ENCODE results near the gene SLC25A19. TPM values are rescaled to one million over a fixed set of nuclear protein-coding genes. Genes with fewer than 3 reads are reported as not detected.

Gene SLC25A19
- total and polyA plus RNA-seq, 2 of the 8 experiments (the other 6 are each of a cell fraction or from before 2014, with no cell fraction given) = 28.6 to 32.6 TPM

GRCh38 chr17:75325827-75326225, 36.6 kb upstream of the SLC25A19 start:
- H2BK120ac ChIP-seq (replicated peaks; ENCODE audit: low read depth, low read length) = no peak overlapping the region
- H2AFZ ChIP-seq (ENCODE audit: low read length) = no peak overlapping the region
- no peak overlapping the region for H3K23ac ChIP-seq (ENCODE audit: insufficient read length)
- WGBS, 2 experiments (ENCODE audit: extremely low coverage in 1 of 2, insufficient coverage in 1 of 2, insufficient read length in 1 of 2, insufficient replicate concordance in 2 of 2, low coverage in 1 of 2, low lambda C conversion rate in 2 of 2, missing lambda C conversion rate in 1 of 2) = 93% methylated on average over 7 of the region's 7 CpGs; no CpG with 5 or more reads in 1 of the 2 experiments
- CTCF ChIA-PET (ENCODE audit: partially characterized antibody) = interaction anchor here (0.7 to 9.6 kb wide), 15 partner anchors 9 to 87 kb away, joined by 3 to 97 read pairs (median 5); partner anchors contain the start of genes GRB2, MRPS7 and SLC25A19
- H3K79me2 ChIP-seq (ENCODE audit: control insufficient read depth in 1 of 2, insufficient read depth in 2 of 2, low read length in 2 of 2) = peaks cover 0 to 3% of the 10 kb centered on the region in 2 experiments; a peak in 1 of 4 replicates
- peaks cover 2 to 5% of the 10 kb centered on the region in 2 experiments for H4K20me1 ChIP-seq (replicated peaks in 1 of 2; ENCODE audit: control insufficient read depth in 1 of 2, insufficient read depth in 2 of 2, low read length in 2 of 2)
- no peaks in the 10 kb centered on the region for H3K27me3 ChIP-seq (replicated peaks in 1 of 4; ENCODE audit: control insufficient read depth in 3 of 4, extremely low read depth in 1 of 4, insufficient read depth in 3 of 4, low read length in 3 of 4)
- no peak overlapping the region for H3K27ac ChIP-seq (ENCODE audit: low read depth, low read length)
- FAIRE-seq (no peak), DNase-seq (ENCODE audit: low read depth in 1 of 2, low spot score in 2 of 2) (no peak)
- no peaks in the 10 kb centered on the region for H3K23me2 ChIP-seq (ENCODE audit: low read depth, low read length)
- no peak overlapping the region for H3K4me3 ChIP-seq (ENCODE audit: extremely low read depth in 1 of 4, insufficient read depth in 2 of 4, low read depth in 3 of 4, low read length in 4 of 4)
- no peak overlapping the region; the same call in 1 of the 2 replicates for H3K18ac ChIP-seq (ENCODE audit: extremely low read depth, low read length)
- no peak overlapping the region for H3K56ac ChIP-seq (replicated peaks; ENCODE audit: insufficient read length, low read depth, low read length)
- no peaks in the 10 kb centered on the region for H3K9me3 ChIP-seq (ENCODE audit: insufficient read depth in 2 of 2, low read depth in 1 of 2, low read length in 1 of 2)
- H2BK12ac ChIP-seq (ENCODE audit: low read depth, low read length) = no peak overlapping the region
- no peak overlapping the region for H2BK20ac ChIP-seq (ENCODE audit: low read length)
- H3K4me2 ChIP-seq (ENCODE audit: insufficient read depth in 1 of 2, low read depth in 2 of 2, low read length in 2 of 2) = peak overlapping the region in 1 of 2 experiments; percentile 2; a peak in 1 of 4 replicates
- no peak overlapping the region for H3K4ac ChIP-seq (replicated peaks; ENCODE audit: insufficient read length, low read depth, low read length)
- H4K5ac ChIP-seq (ENCODE audit: insufficient read length, low read depth, low read length) = no peak overlapping the region
- H2AK5ac ChIP-seq (ENCODE audit: low read depth, low read length) = no peak overlapping the region
- H2BK15ac ChIP-seq (ENCODE audit: low read length) = 0 out of 2 replicates have a peak overlapping the region, but pooled peaks have one; percentile 72
- peak overlapping the region; percentile 29 for H4K91ac ChIP-seq (replicated peaks; ENCODE audit: insufficient read length, low read length)
- H2BK5ac ChIP-seq (ENCODE audit: low read depth, low read length) = peak overlapping the region; percentile 66; the same call in 1 of the 2 replicates
- no peak overlapping the region; a peak in 1 of 7 replicates for H3K9ac ChIP-seq (replicated peaks in 1 of 4; ENCODE audit: extremely low read depth in 1 of 4, low read depth in 3 of 4, low read length in 3 of 4)
- POLR2A ChIA-PET (ENCODE audit: partially characterized antibody) = interaction anchor here (0.9 to 2.2 kb wide), 6 partner anchors 10 to 68 kb away, joined by 3 to 15 read pairs (median 6); no protein-coding TSS in a partner anchor
- no peak overlapping the region for H3K14ac ChIP-seq (ENCODE audit: insufficient read length)
- H3K36me3 ChIP-seq (ENCODE audit: control insufficient read depth in 2 of 4, insufficient read depth in 4 of 4, low read length in 3 of 4) = peaks cover 3 to 15% (median 9%) of the 10 kb centered on the region in 4 experiments; a peak in 5 of 8 replicates
- H3K79me1 ChIP-seq (ENCODE audit: low read depth, low read length) = peaks cover 6% of the 10 kb centered on the region; the same call in 1 of the 2 replicates
- peaks cover 4 to 9% (median 7%) of the 10 kb centered on the region in 4 experiments; a peak in 5 of 7 replicates for H3K4me1 ChIP-seq (replicated peaks in 1 of 4; ENCODE audit: control insufficient read depth in 3 of 4, insufficient read depth in 4 of 4, low read length in 3 of 4)
- no peak overlapping the region for H4K8ac ChIP-seq (ENCODE audit: extremely low read depth, insufficient read depth, low read length)
- TF ChIP-seq SRF (IDR thresholded peaks at IDR 0.05; ENCODE audit: low read depth, low read length) = no peak
- TF ChIP-seq KDM1A (IDR thresholded peaks at IDR 0.05; ENCODE audit: borderline replicate concordance, low read length) = no peak
- no peak for TF ChIP-seq CTCF (IDR thresholded peaks at IDR 0.05; ENCODE audit: control extremely low read depth in 1 of 3, insufficient read depth in 1 of 3, low read depth in 1 of 3, low read length in 3 of 3)
- TF ChIP-seq JUN (IDR thresholded peaks at IDR 0.05; ENCODE audit: low read depth, low read length) = no peak
- no peak for TF ChIP-seq EGR1 (IDR thresholded peaks at IDR 0.05; ENCODE audit: borderline replicate concordance, low read depth, low read length)
